ENCODE data around the gene ZNF23.
A peak's percentile ranks its signal among the peaks of the same experiment; 100 is the strongest.

The ZNF23 gene

GRCh38 chr16:71476457-71477124, 14.5 kb upstream of the ZNF23 start:
- no peak for DNase-seq
- H3K4me3 Mint-ChIP-seq: no peak overlapping the region
- H3K9me3 Mint-ChIP-seq: no peaks in the 10 kb centered on the region
- no peaks in the 10 kb centered on the region for H3K27me3 Mint-ChIP-seq (ENCODE audit: low read depth, poor library complexity)
- no peaks in the 10 kb centered on the region for H3K4me1 Mint-ChIP-seq
- no peak overlapping the region for H3K27ac Mint-ChIP-seq
- TF ChIP-seq, protein P1, sequence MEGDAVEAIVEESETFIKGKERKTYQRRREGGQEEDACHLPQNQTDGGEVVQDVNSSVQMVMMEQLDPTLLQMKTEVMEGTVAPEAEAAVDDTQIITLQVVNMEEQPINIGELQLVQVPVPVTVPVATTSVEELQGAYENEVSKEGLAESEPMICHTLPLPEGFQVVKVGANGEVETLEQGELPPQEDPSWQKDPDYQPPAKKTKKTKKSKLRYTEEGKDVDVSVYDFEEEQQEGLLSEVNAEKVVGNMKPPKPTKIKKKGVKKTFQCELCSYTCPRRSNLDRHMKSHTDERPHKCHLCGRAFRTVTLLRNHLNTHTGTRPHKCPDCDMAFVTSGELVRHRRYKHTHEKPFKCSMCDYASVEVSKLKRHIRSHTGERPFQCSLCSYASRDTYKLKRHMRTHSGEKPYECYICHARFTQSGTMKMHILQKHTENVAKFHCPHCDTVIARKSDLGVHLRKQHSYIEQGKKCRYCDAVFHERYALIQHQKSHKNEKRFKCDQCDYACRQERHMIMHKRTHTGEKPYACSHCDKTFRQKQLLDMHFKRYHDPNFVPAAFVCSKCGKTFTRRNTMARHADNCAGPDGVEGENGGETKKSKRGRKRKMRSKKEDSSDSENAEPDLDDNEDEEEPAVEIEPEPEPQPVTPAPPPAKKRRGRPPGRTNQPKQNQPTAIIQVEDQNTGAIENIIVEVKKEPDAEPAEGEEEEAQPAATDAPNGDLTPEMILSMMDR (IDR thresholded peaks at IDR 0.05): no peak
- peaks cover 12% of the 10 kb centered on the region for H3K36me3 Mint-ChIP-seq (ENCODE audit: low read depth)

- Mint-ChIP-seq H3K9me3 (no peaks in the 10 kb centered on the region), H3K4me3 (no peak overlapping the region), H3K4me1 (no peaks in the 10 kb centered on the region), H3K27ac (no peak overlapping the region), H3K27me3 (ENCODE audit: low read depth, poor library complexity) (no peaks in the 10 kb centered on the region), H3K36me3 (ENCODE audit: low read depth) (peaks cover 12% of the 10 kb centered on the region)
- no peak for DNase-seq
- TF ChIP-seq, protein P1 (IDR thresholded peaks at IDR 0.05): no peak
These were observed 12.8 kb upstream of the ZNF23 start for GRCh38 chr16:71474864-71475263.

GRCh38 chr16:71473891-71474290, 11.8 kb upstream of the ZNF23 start:
- H3K27ac Mint-ChIP-seq: no peak overlapping the region
- H3K4me3 Mint-ChIP-seq: no peak overlapping the region
- peaks cover 12% of the 10 kb centered on the region for H3K36me3 Mint-ChIP-seq (ENCODE audit: low read depth)
- no peaks in the 10 kb centered on the region for H3K4me1 Mint-ChIP-seq
- H3K27me3 Mint-ChIP-seq (ENCODE audit: low read depth, poor library complexity): no peaks in the 10 kb centered on the region
- DNase-seq: no peak
- TF ChIP-seq, protein P1 (IDR thresholded peaks at IDR 0.05): no peak
- H3K9me3 Mint-ChIP-seq: no peaks in the 10 kb centered on the region

DNA sequence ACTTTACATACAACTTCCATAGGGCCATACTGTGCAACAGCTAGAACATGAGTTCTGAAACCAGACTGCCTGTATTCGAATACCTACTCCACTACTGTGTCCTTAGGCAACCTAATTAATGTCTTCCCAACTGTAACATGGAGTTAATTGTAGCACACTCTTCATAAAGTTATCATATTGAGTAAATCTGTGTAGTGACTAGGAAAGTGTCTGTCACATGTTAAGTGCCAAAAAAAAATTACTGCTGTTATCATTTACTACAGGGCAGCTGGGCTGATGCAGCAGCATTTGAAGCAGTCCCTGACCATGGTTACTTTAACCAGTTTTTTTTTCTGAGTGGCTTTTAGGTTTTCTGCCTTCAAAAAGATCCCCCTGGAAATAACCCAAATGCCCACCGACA, 10.9 kb upstream of the ZNF23 start:
- Mint-ChIP-seq H3K27ac (no peak overlapping the region), H3K27me3 (ENCODE audit: low read depth, poor library complexity) (no peaks in the 10 kb centered on the region), H3K4me1 (no peaks in the 10 kb centered on the region), H3K9me3 (no peaks in the 10 kb centered on the region), H3K4me3 (no peak overlapping the region), H3K36me3 (ENCODE audit: low read depth) (peaks cover 12% of the 10 kb centered on the region)
- TF ChIP-seq, protein P1 (IDR thresholded peaks at IDR 0.05): no peak
- DNase-seq: no peak

GRCh38 chr16:71472051-71472450, 10.0 kb upstream of the ZNF23 start:
- TF ChIP-seq, protein P1 (IDR thresholded peaks at IDR 0.05): no peak
- Mint-ChIP-seq H3K9me3 (no peaks in the 10 kb centered on the region), H3K27me3 (ENCODE audit: low read depth, poor library complexity) (no peaks in the 10 kb centered on the region), H3K27ac (no peak overlapping the region), H3K4me3 (no peak overlapping the region), H3K4me1 (no peaks in the 10 kb centered on the region), H3K36me3 (ENCODE audit: low read depth) (peaks cover 12% of the 10 kb centered on the region)
- DNase-seq: no peak

- Mint-ChIP-seq H3K4me1 (peaks cover 6% of the 10 kb centered on the region), H3K9me3 (no peaks in the 10 kb centered on the region), H3K36me3 (ENCODE audit: low read depth) (no peaks in the 10 kb centered on the region), H3K4me3 (no peak overlapping the region), H3K27ac (no peak overlapping the region), H3K27me3 (ENCODE audit: low read depth, poor library complexity) (peaks cover 4% of the 10 kb centered on the region)
- DNase-seq: peak; percentile 83
- TF ChIP-seq, protein P1 (IDR thresholded peaks at IDR 0.05): no peak
These were observed 5.8 kb upstream of the ZNF23 start for GRCh38 chr16:71467810-71468209.

Measured in nephron progenitor cell (in vitro differentiated cells).